DMS79 treated with DMSO at 0.1 percent for 48 hours (cell line): ENCODE results near the gene PARP16.
"Not testable (repeated sequence)": the region's sequence is repeated elsewhere in the genome, so short reads cannot be mapped to it uniquely, and the experiment has no call there.

Experiments
- DNase-seq: peaks from one replicate; lab custom pipeline; 2025; lab: John Stamatoyannopoulos, UW

Gene PARP16

DNA sequence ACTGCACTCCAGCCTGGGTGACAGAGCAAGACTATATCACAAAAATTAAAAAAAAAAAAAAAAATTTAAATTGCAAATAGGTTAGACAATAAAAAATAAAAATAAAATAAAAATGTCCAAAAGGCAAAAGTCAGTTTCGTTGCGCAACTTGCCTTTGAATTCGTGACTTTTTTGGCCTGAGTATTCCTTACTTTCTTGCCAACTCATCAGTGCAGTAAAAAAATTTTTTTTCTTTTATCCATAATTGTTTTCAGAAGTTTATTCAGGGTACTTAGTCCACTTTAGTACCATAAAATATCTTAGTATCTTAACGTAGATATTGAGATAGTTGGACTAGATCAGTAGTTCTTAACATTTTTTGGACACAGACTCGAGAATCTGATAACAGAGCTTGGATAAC, 53.0 kb downstream of the PARP16 start:
- no peak for DNase-seq

DNA sequence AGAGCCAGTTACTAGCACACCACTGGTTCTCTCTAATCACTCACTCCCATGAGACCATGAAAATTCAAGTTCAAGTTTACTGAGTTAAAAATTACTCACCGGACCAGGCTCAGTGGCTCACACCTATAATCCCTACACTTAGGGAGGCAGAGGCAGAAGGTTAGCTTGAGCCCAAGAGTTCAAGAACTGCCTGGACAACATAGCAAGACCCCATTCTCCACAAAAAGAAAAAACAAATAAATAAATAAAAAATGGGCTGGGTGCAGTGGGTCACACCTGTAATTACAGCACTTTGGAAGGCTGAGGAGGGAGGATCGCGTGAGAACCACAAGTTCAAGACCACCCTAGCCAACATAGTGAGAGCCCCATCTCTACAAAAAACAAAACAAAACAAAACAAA, 54.2 kb downstream of the PARP16 start:
- no peak for DNase-seq

DNA sequence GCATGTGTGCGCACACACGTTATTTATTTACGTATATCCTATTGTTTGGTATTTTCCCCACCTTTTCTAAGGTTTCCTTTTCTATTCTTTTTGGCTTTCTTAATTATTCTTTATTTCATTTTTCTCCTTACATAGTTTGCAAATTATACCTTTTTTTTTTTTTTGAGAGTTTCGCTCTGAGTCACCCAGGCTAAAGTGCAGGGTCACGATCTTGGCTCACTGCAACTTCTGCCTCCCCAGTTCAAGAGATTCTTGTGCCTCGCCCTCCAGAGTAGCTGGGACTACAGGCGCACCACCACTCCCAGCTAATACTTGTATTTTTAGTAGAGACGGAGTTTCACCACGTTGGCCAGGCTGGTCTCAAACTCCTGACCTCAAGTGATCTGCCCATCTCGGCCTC, 55.4 kb downstream of the PARP16 start:
- no peak for DNase-seq

DNA sequence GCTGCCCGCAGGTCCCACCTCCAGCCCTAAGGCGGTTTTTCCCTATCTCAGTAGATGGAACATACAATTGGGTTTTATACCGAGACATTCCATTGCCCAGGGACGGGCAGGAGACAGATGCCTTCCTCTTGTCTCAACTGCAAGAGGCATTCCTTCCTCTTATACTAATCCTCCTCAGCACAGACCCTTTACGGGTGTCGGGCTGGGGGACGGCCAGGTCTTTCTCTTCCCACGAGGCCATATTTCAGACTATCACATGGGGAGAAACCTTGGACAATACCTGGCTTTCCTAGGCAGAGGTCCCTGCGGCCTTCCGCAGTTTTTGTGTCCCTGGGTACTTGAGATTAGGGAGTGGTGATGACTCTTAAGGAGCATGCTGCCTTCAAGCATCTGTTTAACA, 59.8 kb downstream of the PARP16 start:
- not testable (repeated sequence) for DNase-seq

DNA sequence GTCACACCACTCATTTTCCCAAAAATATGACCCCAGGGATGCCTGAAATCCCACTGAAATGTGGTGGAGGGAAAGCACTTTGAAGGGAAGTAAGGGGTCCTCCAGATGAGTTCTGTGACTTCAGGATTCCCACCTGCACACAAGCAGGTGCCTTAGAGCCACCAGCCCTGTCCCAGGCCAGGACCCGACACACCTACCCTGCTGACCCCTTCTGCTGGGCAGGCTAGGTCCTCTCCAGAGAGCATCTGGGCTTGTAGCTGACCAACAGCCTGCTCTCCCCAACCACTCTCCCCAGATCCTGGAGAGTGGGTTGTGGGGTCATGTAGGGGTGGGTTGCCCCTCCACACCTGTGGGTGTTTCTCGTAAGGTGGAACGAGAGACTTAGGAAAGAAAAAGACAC, 60.5 kb downstream of the PARP16 start:
- no peak for DNase-seq

DNA sequence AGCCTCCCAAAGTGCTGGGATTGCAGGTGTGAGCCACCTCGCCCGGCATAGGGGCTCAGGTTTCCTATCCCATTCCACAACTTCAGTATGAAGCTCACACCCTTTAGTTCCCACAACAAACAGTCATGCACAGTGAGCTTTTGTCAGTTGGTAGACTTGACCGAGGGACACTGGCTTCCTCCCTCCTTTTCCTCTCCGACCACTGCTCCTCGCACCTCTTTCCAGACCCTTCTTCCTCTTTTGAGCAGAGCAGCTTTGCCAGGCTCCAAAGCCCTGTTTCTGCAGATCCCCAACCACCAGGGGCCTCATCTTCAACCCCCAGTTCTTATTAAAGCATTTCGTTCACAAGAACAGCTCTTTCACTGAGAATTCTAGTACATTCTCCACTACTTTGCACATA, 62.7 kb downstream of the PARP16 start:
- no peak for DNase-seq

DNA sequence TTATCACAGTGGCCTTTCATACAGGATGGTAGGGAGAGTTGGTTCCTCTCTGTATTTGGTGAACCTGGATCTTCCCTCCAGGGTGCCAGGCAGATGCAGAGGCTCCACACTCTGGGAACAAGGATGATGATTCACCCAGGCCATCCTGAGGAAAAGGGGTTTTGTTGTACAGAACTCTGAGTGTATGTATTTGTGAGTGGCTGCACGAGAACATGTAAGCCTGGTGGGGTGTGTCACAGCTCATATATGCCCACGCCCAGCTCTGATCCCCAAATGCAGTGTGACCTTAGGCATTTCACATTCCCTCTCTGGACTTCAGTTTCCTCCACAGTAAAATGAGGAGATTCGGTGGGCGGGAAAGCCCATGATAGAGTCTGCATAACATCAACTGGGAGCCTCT, 63.8 kb downstream of the PARP16 start:
- no peak for DNase-seq

DNA sequence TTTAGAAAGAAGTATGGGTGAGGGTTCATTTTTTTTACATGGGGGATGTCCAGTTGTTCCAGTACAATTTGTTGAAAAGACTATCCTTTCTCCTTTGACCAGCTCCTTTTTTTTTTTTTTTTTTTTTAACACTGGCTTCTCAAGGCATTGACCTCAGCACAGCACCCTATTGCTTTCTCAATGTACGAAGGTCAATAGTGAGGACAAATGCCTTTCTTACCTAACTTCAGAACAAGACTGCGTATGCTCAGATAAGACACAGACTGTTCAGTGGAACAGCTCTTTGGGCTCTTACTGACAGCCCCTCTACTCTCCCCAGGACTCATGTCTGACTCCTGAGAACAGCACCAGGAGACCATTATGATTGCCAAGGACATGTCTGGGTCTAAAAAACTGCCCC, 65.0 kb downstream of the PARP16 start:
- no peak for DNase-seq

DNA sequence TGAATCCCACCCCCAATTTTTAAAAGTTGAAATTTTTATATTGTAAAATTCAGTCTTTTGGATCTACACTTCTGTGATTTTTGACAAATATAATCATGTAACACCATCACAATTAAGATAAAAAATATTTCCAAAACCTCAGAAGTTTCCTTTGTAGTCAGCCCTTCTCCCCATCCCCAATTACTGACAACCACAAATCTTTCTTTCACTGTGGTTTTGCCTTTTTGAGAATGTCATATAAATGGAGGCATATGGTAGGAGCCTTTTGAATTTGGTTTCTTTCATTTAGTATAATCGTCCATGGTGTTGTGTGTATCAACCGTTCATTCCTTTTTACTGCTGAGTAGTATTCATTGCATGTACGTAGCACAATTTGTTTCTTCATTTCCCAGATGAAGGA, 67.5 kb downstream of the PARP16 start:
- DNase-seq = no peak

DNA sequence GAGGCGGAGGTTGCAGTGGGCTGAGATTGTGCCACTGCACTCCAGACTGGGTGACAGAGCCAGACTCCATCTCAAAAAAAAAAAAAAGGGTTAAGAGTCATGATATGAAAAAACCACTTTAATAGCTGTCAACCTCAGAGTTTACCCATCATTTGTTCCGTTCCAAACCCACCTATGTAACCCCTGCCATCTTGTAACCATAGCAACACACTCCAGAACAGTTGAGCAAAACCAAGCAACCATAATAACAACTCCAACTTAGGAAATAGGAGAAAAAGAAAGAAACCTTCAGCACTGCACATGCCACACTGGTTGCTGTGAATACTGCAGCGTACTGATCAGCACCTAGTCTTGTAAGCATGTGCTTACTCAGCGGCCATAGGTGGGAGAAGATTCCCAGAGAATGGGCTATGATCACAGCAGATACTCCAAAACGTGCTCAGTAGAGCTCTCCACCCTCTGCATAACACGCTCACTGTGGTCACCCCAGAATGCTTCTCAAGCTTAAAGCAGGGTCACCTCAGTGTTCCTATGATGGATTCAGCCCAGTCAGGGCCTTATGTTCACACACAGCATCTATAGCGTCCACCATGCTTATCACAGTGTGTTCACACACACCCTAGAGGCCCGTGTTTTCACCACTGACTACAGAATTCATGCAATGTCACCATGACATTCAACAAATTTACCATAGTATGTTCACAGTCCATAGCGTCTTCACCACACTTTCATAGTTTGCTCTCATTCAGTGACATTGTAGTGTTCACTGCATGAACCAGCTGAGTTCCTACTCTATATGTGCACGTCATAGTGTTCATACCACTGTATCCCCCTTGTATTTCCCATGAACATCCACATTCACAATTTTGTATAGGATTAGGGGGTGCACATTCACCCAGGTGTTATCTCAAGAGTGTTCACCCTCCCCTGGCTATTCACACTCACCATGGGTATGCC, 68.9 kb downstream of the PARP16 start:
- no peak for DNase-seq

DNA sequence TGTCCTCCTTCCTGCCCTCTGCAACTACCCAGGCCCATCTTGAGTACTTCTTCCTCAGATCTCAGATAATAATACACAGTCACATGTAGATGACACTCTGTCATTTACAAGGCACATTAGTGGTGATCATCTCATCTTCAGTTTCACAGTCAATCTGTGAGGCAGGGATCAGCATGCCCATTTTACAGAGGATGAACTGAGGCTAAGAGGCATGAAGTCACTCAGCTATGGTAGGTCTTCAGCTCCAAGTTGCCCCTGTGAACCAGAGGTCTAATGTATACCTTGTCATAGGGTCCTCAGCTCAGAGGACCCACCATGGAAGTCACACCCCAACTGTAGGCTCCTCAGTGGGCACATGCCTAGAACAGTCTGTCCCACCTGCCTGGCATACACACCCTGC, 71.2 kb downstream of the PARP16 start:
- DNase-seq = no peak

DNA sequence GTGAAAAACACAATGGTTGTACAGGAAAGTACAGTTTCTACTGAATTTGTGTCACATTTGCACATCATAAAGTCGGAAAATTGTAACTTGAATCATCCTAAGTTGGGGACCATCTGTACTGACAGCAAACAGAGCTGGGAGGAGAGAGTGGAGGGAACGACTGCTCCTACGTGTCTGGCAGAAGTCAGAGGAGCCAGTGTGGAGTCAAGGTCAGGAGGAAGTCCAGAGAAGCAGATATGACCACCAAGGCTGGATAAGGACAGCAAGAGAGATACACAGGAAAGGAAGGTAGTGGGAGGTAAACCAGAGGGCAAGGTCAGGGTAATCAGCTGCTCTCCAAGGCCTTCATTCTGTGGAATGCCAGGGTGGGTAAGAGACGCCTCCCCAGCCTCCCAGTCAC, 72.7 kb downstream of the PARP16 start:
- no peak for DNase-seq

DNA sequence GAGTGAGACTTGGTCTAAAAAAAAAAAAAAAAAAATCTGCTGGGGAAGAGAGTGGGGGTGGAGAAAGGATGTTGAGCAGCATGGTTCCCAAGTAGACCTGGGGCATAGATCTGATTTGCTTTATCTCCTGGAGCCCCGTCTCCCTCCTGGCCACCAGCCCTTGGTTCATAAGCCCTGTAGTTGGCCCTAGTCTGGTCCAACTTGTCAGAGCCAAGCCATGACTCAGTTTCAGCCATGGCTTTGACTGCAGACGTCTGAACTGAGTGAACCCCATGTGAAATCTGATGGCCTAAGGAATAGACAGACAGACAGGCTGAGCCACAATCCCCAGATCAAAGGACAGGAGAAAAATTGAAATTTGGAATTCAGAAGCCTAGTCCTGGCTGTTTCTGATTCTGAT, 73.4 kb downstream of the PARP16 start:
- no peak for DNase-seq

DNA sequence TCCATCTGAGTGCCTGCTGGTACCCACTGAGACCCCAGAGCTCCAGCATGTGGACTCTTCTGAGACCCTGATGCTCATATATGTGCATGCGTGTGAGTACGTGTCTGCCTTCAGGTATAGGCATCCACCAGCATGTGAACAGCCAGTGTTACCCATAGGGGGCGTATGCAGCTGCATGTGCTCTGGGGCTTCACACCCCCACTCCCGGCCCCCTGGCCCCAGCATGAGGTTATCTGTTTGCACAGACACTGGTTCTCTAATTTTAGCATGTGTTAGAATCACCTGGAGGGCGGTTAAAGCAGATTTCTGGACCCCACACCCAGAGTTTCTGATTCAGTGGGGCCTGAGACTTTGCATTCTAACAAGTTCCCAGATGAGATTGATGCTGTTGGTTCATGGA, 74.6 kb downstream of the PARP16 start:
- DNase-seq = no peak

DNA sequence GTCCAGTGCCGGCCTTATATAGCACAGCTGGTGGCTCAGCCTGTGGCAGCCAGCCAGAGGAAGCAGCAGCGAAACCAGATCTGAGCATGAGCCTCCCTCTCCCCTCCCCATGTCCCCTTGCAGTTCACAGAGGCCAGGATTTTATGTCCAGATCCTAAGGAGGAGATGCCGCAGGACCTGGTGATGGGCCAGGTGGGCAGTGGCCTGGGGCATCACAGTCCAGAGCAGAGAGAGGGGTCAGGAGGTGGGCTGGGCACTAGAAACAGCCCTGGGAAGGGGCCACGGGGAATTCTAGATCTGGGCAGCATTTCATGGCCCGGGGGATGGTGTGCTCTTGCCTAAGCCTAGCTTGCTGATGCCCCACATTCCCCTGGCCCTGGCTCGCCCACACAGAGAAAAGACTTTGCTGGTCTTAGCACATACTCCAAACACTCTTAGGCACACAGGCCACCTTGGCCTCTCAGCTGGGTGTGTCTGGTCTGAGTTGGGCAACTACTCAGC, 75.2 kb downstream of the PARP16 start:
- DNase-seq = no peak

DNA sequence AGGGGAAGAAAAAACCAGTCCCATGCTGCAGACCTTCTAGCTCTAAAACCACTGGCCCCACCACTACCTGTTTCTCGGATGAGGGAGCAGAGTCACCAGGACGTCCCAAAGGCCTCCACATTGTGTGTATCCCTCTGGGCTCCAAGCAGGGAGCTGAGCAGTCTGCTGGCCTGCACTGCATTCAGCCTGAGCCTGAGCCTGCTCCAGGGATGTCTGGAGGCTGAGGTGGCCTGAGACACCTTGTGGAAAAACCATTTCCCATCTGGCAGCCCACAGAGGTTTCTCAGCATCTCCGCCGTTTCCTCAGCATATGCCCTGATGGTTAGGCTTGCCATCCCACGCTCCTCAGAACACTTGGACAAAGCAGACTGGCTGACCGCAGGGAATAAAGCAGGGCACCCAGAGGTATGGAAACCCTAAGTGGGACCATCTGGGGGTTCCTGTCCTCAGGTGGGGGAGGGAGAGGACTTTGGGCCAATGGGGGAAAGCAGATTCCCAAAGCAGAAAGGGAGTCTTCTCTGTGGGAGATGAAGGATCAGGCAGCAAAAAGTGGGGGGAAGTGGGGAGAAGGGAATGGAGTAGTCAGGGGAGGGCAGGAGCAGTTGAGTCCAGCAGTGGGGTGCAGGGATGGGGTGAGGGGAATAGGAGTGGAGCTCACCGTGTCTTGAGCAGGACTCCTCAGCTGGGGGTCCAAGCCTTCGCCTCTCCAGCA, 75.8 kb downstream of the PARP16 start, which contains the start of gene CILP:
Gene CILP (minus strand): TSS at position 704 of the 712 bp plus-strand sequence. CDS start 1,718 bp downstream, outside the sequence.
- DNase-seq = no peak

DNA sequence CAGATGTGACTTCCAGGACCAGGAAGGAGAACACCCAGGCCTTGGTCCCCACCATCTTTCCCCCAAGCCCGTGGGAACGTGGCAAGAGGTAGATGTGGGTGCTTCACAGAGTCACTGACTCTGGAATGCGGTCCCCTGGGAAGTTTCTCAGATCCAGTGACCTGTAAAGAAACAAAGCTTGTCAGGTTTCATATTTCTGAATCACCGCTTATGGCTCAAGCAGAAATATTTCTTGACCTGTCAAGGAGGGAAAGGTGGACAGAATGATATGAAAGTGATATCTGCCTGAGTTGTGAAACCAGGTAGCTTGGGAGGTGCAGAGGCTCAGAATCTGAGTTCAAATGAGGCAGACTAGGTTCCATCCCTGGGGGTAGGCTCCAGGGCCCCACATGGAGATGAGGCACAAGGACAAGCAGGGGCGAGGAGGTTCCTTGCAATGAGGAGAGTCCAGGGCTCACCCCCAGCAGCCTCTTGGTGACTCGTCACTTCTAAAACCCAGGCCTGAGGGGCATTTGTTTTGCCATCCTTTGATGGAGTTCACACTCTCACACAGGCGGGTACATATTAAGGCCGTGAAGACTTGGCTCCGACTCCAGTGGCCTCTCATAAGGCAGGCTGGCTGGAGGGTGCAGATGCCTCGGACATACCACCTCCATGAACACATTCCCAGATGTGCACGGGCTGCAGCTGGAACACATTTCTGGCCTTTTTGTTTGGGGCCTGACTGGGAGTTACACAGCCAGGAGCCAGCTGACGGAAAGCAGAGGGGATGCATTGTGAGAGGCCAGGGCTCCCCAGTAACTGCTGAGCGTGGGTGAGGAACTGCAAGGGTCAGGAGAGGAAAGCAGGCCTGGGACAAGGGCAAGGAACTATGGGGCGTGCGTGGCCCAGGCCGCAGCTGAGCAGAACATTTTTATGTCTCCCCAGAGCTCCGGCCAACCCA, 76.7 kb downstream of the PARP16 start:
- no peak for DNase-seq

DNA sequence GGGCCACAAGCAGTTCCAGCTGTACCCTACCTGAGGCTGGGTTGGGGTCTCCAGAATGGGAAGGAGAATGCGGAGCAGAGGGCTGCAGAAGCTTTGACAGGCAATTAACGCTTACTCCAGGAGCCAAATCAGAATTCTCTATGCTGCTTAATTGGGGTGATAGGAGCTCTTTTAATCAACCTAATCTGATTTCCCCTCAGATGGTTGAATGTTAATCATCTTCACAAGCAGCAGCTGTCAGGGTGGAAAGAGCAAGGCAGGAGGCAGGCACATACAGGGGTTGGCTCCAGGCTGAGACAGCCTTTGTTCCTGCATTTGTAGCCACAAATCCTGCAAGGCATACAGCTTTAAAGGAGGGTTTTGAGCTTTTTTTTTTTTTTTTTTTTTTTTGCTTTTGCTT, 78.0 kb downstream of the PARP16 start:
- DNase-seq = no peak
